Measurements from ENCODE around the gene P4HB.

The P4HB gene

GRCh38 chr17:81859906-81860755, at the start of gene P4HB:
P4HB (minus strand) TSS chr17:81860535; CDS start chr17:81860471, 64 bp downstream.
- DNase-seq = no peak

DNA sequence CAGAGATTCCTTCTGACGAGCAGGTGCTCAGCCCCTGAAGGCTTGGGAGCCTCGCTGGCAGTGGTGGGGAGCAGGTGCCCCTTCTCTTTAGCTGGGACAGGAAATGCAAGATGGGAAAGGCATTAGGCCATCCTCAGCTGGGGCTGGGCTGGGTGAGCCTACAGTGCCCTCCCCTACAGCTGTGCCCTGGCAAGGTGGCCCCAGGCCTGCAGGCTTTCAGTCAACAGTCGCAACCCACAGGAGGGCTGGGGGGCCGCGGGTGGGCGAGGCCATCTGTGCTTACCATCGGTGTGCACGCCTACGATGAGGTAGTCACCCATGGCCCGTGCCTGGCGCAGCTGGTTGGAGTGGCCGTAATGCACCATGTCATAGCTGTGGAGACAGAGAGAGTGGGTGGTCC, 48.9 kb upstream of the P4HB start:
- no peak for DNase-seq

DNA sequence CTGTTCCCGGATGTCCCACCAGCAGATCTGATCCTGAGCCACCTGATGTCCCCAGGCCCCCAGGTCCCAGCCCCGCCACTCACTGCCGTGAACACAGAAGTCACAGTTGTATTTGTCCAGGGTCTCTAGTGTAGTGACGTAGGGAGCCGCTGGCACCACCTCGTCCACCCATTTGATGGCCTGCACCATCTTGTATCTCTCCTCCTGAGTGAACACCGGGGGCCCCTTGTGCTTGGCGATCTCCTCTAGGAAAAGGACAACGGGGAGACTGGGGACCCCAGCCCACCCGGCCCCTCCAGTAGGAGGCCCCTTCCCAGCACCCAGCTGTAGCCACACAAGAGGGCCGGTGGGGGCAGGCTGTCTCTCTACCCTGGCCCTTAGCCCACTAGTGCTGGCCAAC, 48.5 kb upstream of the P4HB start:
- no peak for DNase-seq

GRCh38 chr17:81907219-81908145, 47.1 kb upstream of the P4HB start:
- DNase-seq = no peak

DNA sequence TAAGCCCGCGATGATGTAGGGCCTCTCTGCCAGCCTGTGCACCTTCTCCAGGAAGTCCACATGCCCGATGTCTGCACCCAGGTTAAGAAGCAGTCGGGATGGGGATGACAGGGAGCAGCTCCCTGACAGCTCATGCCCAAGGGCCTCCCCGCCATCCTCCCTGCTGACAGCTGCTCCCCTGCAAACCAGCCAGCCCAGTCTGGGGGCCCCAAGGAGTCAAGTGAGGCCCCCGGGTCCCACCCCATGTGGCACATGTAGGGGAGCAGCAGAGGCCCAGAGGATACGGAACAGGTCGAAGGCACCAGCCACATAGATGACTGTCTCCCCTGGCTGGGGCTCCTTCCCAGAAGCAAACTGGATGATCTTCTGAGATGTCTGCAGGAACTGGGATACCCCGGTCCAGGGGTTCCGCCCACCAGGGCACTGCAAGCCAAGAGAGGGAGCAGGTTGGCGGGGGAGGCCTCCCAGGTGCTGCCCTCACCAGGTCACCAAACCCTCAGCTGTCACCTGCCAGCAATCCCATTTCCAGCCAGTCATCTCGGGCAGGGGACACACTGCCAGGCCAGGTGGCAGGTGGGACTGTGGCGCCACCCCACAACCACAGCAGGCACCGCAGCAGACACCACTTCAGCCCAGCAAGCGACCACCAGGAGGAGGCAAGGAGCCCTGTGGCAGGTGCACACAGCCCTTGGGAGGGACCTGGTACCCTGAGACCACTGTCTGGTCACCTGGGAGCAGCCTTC, 46.3 kb upstream of the P4HB start:
- DNase-seq = no peak

- DNase-seq = no peak
Measured at GRCh38 chr17:81905993-81906392, 45.7 kb upstream of the P4HB start.

GRCh38 chr17:81905424-81905875, 45.1 kb upstream of the P4HB start:
- no peak for DNase-seq

- no peak for DNase-seq
Measured at GRCh38 chr17:81904600-81905423, 44.5 kb upstream of the P4HB start.

DNA sequence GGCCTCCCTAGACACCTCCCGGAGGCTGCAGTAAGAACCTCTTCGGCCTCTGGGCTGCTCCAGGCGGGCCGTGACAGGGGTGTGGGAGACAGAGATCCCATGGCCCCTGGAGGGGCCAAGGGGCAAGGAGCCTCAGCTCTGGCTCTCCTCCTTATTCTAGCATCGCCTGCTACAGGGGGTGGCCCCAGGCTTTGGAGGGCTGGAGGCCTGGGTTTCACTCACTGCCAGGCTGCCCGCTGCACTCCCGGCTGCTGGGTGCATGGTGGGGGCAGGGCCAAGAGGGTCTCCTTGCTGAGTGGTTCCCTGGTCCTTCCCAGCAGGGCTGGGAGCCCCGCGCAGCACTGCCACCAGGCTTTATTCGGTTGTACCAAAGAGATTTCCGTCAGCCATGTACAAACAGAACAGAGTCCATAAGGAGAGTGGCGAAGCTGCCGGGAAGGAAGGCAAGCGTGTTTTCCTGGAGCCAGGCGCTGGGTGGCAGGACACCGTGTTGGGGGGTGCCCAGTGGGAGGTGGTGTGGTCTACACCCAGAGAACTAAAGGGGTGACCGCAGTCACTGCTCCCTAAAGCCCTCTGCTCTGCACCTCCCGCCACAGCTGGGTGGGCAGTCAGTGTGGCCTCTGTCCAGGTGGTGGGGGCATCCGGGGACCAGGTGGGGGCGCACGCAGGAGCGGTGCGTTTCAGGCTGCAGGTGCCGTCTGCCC, 43.7 kb upstream of the P4HB start:
- no peak for DNase-seq

DNA sequence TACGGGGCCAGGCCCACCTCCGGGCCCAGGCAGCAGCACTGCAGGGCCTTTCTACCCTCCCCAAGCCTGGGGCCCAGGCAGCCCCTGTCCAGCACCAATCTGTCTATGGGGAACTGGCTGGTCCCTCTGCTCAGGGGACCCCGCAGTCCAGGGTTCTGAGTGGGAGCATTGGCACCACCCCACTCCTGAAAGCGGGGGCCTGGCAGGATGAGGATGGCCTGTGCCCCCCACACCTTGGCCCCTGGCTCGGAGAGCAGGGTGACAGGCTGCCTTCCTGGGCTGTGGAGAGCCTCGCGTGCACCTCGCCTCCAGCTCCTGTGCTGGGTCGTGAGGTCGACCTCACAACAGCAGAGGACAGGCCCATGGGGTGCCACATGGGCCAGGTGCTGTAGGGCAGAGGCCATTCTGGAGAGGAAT, 43.1 kb upstream of the P4HB start:
- DNase-seq = no peak

- no peak for DNase-seq
Measured at GRCh38 chr17:81902653-81903414, 42.5 kb upstream of the P4HB start.

DNA sequence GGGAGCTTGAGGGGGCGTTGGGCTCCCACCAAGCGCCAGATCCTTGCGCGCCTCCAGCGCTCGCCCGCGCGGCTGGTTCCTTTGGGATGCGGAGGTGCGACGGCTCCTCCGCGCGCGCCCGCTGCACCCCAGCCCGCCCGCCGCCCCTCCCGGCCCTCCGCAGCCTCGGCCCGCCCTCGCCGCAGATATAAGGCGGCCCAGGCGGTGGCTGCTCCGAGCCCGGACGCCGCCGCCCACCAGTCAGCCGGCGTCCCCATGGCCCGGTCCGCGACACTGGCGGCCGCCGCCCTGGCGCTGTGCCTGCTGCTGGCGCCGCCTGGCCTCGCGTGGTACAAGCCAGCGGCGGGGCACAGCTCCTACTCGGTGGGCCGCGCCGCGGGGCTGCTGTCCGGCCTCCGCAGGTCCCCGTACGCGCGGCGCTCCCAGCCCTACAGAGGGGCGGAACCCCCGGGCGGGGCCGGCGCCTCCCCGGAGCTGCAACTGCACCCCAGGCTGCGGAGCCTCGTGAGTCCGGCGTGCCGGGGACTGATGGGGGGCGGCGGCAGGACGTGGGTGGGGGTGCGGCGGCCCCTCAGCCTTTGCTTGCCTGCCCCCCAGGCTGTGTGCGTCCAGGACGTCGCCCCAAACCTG, 41.8 kb upstream of the P4HB start, which contains the start of gene NPB:
NPB (plus strand) TSS at position 216 of the 630 bp plus-strand sequence; CDS start at position 256, 40 bp downstream.
- no peak for DNase-seq

- DNase-seq = no peak
Measured at GRCh38 chr17:81901167-81902022, 41.1 kb upstream of the P4HB start.

DNA sequence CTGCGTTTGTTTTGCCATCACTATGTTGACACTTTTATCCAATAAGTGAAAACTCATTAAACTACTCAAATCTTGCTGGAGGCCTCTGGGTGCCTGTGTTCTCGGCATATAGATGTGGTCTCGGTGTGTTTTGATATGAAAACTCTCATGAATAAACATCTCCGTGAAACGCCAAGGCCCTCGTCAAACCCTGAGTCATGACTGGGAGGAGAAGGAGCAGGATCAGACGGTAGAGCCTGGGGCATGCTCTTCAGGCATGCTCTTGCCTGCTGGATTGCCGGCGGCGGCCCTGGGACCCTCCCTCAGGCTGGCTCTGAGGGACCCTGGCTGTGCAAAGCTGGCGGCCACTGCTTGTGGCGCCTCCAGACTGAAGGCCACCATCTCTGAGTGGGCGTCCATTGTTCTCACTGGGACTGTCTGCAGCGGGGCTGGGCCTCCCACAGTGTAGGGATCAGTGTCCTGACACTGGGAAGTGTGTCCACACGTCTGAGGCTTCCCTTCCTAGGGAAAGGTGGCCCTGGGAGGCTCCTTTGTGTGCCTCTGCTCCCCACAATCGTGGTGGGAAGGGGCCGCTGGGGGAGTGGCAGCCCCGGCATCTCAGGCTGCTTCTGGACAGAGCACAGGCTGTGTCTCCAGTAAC, 40.0 kb upstream of the P4HB start:
- DNase-seq = no peak

GRCh38 chr17:81899514-81900166, 39.3 kb upstream of the P4HB start:
- DNase-seq = no peak

GRCh38 chr17:81898885-81899284, 38.5 kb upstream of the P4HB start:
- no peak for DNase-seq

DNA sequence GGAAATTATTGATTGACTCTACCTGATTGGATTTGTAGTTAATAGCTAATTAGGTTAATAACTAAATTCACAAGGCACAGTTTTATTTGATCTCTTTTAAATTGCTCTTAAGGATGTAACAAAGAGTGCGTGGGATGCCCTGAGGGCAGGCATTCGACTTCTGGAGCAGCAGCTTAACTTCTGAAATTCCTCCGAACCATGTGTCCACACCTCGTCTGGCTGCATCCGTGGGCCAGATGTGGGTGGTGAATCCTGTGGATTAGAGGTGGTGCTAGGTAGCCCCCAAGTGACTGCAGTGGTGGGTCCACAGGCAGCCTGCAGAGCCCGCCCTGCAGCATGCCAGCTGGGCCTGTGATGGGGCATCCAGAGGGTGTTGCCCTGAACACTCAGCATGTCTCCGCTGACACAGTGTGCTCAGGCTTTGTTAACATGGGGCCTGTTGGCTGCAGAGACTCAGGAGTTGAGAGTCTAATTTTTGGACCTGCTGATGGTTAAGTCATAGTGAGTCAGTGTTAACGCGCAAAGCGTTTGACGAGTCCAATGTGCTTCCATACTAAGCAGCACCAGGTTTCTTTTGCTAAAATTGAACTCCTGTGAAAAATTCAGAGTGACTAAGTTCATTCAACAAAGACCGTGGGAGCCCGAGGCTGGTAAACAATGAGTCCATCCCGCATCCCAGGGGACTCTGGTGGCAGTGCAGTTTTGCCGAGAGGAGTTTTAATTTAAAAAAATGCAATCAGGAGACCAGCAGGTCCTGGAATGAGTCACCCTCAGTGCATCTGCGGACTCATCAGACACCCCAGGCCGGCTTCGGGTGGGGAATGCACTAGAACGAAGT, 37.9 kb upstream of the P4HB start:
- DNase-seq = peak; percentile 85
